Stimulated activated naive CD8-positive, alpha-beta T cell treated with anti-CD3 and anti-CD28 coated beads, Interleukin-15, Interleukin-2, amounts not matched to agents 100 ng/mL and 50 ng/mL, for 24 hours (primary cell): ENCODE data around the gene MYL6B.

Experiments
- H3K27ac Mint-ChIP-seq: one replicate; pipeline ENCODE4 v1.8.0; 2021; ENCODE audit warnings: mild to moderate bottlenecking, mixed read lengths
- H3K27me3 Mint-ChIP-seq: one replicate; pipeline ENCODE4 v1.8.0; 2021; ENCODE audit warnings: mixed read lengths
- H3K36me3 Mint-ChIP-seq: one replicate; pipeline ENCODE4 v1.8.0; 2021; ENCODE audit warnings: low read depth, mixed read lengths
- H3K4me1 Mint-ChIP-seq: one replicate; pipeline ENCODE4 v1.8.0; 2021; ENCODE audit warnings: low read depth, mixed read lengths
- H3K4me3 Mint-ChIP-seq: one replicate; pipeline ENCODE4 v1.8.0; 2021; ENCODE audit warnings: mild to moderate bottlenecking, mixed read lengths
- H3K9me3 Mint-ChIP-seq: one replicate; pipeline ENCODE4 v1.8.0; 2021; ENCODE audit warnings: mixed read lengths

Gene MYL6B

GRCh38 chr12:56129942-56130495 lies 22.4 kb upstream of the MYL6B start:
- Mint-ChIP-seq H3K4me1 (peaks cover 66% of the 10 kb centered on the region), H3K36me3 (peaks cover 54% of the 10 kb centered on the region), H3K9me3 (no peaks in the 10 kb centered on the region), H3K4me3 (peak overlapping the region; percentile 99), H3K27ac (peak overlapping the region; percentile 88), H3K27me3 (no peaks in the 10 kb centered on the region)

GRCh38 chr12:56130876-56131275 lies 21.5 kb upstream of the MYL6B start:
- Mint-ChIP-seq H3K9me3 (no peaks in the 10 kb centered on the region), H3K4me1 (peaks cover 63% of the 10 kb centered on the region), H3K27me3 (no peaks in the 10 kb centered on the region), H3K27ac (peak overlapping the region; percentile 13), H3K36me3 (peaks cover 59% of the 10 kb centered on the region), H3K4me3 (peak overlapping the region; percentile 99)

GRCh38 chr12:56134897-56135296 lies 17.5 kb upstream of the MYL6B start:
- no peaks in the 10 kb centered on the region for H3K9me3 Mint-ChIP-seq
- H3K4me1 Mint-ChIP-seq: peaks cover 65% of the 10 kb centered on the region
- no peak overlapping the region for H3K27ac Mint-ChIP-seq
- no peak overlapping the region for H3K4me3 Mint-ChIP-seq
- H3K27me3 Mint-ChIP-seq: no peaks in the 10 kb centered on the region
- peaks cover 87% of the 10 kb centered on the region for H3K36me3 Mint-ChIP-seq

- Mint-ChIP-seq H3K4me1 (peaks cover 50% of the 10 kb centered on the region), H3K27ac (peak overlapping the region; percentile 40), H3K36me3 (peaks cover 76% of the 10 kb centered on the region), H3K4me3 (no peak overlapping the region), H3K9me3 (no peaks in the 10 kb centered on the region), H3K27me3 (no peaks in the 10 kb centered on the region)
Measured at GRCh38 chr12:56137853-56138571, 14.4 kb upstream of the MYL6B start.

- Mint-ChIP-seq H3K4me1 (peaks cover 34% of the 10 kb centered on the region), H3K27me3 (no peaks in the 10 kb centered on the region), H3K9me3 (no peaks in the 10 kb centered on the region), H3K36me3 (peaks cover 70% of the 10 kb centered on the region), H3K4me3 (no peak overlapping the region), H3K27ac (peak overlapping the region; percentile 75)
Measured at GRCh38 chr12:56141946-56142784, 10.2 kb upstream of the MYL6B start.

- no peak overlapping the region for H3K4me3 Mint-ChIP-seq
- peak overlapping the region; percentile 21 for H3K27ac Mint-ChIP-seq
- H3K9me3 Mint-ChIP-seq: no peaks in the 10 kb centered on the region
- H3K36me3 Mint-ChIP-seq: peaks cover 60% of the 10 kb centered on the region
- no peaks in the 10 kb centered on the region for H3K27me3 Mint-ChIP-seq
- peaks cover 27% of the 10 kb centered on the region for H3K4me1 Mint-ChIP-seq
Measured at GRCh38 chr12:56143217-56143616, 9.2 kb upstream of the MYL6B start.

GRCh38 chr12:56143870-56144269 lies 8.5 kb upstream of the MYL6B start:
- Mint-ChIP-seq H3K4me1 (peaks cover 21% of the 10 kb centered on the region), H3K27me3 (no peaks in the 10 kb centered on the region), H3K36me3 (peaks cover 54% of the 10 kb centered on the region), H3K4me3 (no peak overlapping the region), H3K27ac (peak overlapping the region; percentile 38), H3K9me3 (no peaks in the 10 kb centered on the region)

GRCh38 chr12:56145217-56145616 lies 7.2 kb upstream of the MYL6B start:
- H3K27ac Mint-ChIP-seq: no peak overlapping the region
- no peaks in the 10 kb centered on the region for H3K9me3 Mint-ChIP-seq
- no peaks in the 10 kb centered on the region for H3K27me3 Mint-ChIP-seq
- no peak overlapping the region for H3K4me3 Mint-ChIP-seq
- peaks cover 42% of the 10 kb centered on the region for H3K36me3 Mint-ChIP-seq
- H3K4me1 Mint-ChIP-seq: peaks cover 22% of the 10 kb centered on the region

- no peaks in the 10 kb centered on the region for H3K27me3 Mint-ChIP-seq
- peaks cover 30% of the 10 kb centered on the region for H3K36me3 Mint-ChIP-seq
- H3K9me3 Mint-ChIP-seq: no peaks in the 10 kb centered on the region
- H3K27ac Mint-ChIP-seq: no peak overlapping the region
- H3K4me3 Mint-ChIP-seq: no peak overlapping the region
- H3K4me1 Mint-ChIP-seq: peaks cover 28% of the 10 kb centered on the region
Measured at GRCh38 chr12:56146492-56147460, 5.6 kb upstream of the MYL6B start.

GRCh38 chr12:56150563-56150962 lies 1.8 kb upstream of the MYL6B start:
- peaks cover 9% of the 10 kb centered on the region for H3K36me3 Mint-ChIP-seq
- no peaks in the 10 kb centered on the region for H3K9me3 Mint-ChIP-seq
- H3K27me3 Mint-ChIP-seq: no peaks in the 10 kb centered on the region
- H3K4me3 Mint-ChIP-seq: peak overlapping the region; percentile 62
- peaks cover 36% of the 10 kb centered on the region for H3K4me1 Mint-ChIP-seq
- peak overlapping the region; percentile 99 for H3K27ac Mint-ChIP-seq

GRCh38 chr12:56151672-56152131 lies 685 bp upstream of the MYL6B start:
- Mint-ChIP-seq H3K4me1 (peaks cover 38% of the 10 kb centered on the region), H3K27ac (peak overlapping the region; percentile 99), H3K4me3 (peak overlapping the region; percentile 89), H3K36me3 (peaks cover 10% of the 10 kb centered on the region), H3K9me3 (no peaks in the 10 kb centered on the region), H3K27me3 (no peaks in the 10 kb centered on the region)

GRCh38 chr12:56152756-56153677 lies 630 bp downstream of the MYL6B start:
- Mint-ChIP-seq H3K27ac (peak overlapping the region; percentile 99), H3K4me1 (peaks cover 46% of the 10 kb centered on the region), H3K4me3 (peak overlapping the region; percentile 89), H3K9me3 (no peaks in the 10 kb centered on the region), H3K27me3 (no peaks in the 10 kb centered on the region), H3K36me3 (peaks cover 10% of the 10 kb centered on the region)

GRCh38 chr12:56153678-56154065 lies 1.3 kb downstream of the MYL6B start:
- Mint-ChIP-seq H3K9me3 (no peaks in the 10 kb centered on the region), H3K27ac (no peak overlapping the region), H3K36me3 (peaks cover 12% of the 10 kb centered on the region), H3K4me3 (peak overlapping the region; percentile 89), H3K27me3 (no peaks in the 10 kb centered on the region), H3K4me1 (peaks cover 46% of the 10 kb centered on the region)
